ENCODE data around the gene EOLA1. TPM values are rescaled to one million over a fixed set of nuclear protein-coding genes. Genes with fewer than 3 reads are reported as not detected.
"Not testable (repeated sequence)": the region's sequence is repeated elsewhere in the genome, so short reads cannot be mapped to it uniquely, and the experiment has no call there.

The EOLA1 gene
- total RNA-seq, 1 donor from 2014 or later, result 13.9 TPM

DNA sequence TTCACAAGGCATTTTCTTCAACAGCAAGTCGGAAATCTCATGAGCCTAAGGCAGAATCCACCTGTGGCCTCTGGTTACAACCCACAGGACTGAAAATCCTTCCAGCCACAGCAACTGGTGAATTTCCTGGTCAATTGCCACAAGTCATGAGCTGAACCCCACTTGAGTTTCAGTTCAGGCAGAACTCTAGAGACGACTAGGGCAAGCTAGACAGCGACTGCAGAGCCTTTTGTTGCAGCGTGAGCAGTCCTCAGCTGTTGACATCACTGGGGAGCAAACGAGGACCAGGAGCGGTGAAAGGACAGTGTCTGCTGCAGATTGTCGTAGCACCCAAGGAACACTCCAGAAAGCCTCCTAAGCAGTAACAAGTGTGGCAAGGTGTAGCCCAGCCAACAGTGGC is 55.1 kb downstream of the EOLA1 start:
- not testable (repeated sequence) for DNase-seq (ENCODE audit: low read depth in 2 of 2)

Other genes with a start within 250 kb of the EOLA1 start
- 12.8 and 25.7 TPM in 2 replicates for gene IDS, start 35.7 kb upstream of the EOLA1 start, total RNA-seq
- gene HSFX3, start 8.9 kb downstream of the EOLA1 start, total RNA-seq, result not detected in 2 replicates
- gene MAGEA9B, start 46.4 kb downstream of the EOLA1 start, total RNA-seq, result not detected in 2 replicates
- 0.25 and 0.26 TPM in 2 replicates for gene HSFX2, start 54.3 kb downstream of the EOLA1 start, total RNA-seq
- 16.9 and 21.2 TPM in 2 replicates for gene TMEM185A, start 90.8 kb downstream of the EOLA1 start, total RNA-seq
- not detected in 2 replicates for gene MAGEA11, start 171.0 kb downstream of the EOLA1 start, total RNA-seq
- gene HSFX1, start 233.1 kb downstream of the EOLA1 start, total RNA-seq, result 0.26 and 0.63 TPM in 2 replicates
- not detected in 2 replicates for gene MAGEA9, start 240.9 kb downstream of the EOLA1 start, total RNA-seq